HG03378 (cell line): Measurements from ENCODE around the gene SMAD5.

Source experiments
- ATAC-seq: cut with Tn5 transposase; IDR thresholded peaks from one replicate; pipeline ENCODE4 v1.9.1; 2021; ENCODE audit warnings: mild to moderate bottlenecking, moderate library complexity; ENCODE audit not compliant: unreplicated experiment

Gene SMAD5

GRCh38 chr5:136213919-136214493 lies 81.4 kb downstream of the SMAD5 start:
- no peak for ATAC-seq

DNA sequence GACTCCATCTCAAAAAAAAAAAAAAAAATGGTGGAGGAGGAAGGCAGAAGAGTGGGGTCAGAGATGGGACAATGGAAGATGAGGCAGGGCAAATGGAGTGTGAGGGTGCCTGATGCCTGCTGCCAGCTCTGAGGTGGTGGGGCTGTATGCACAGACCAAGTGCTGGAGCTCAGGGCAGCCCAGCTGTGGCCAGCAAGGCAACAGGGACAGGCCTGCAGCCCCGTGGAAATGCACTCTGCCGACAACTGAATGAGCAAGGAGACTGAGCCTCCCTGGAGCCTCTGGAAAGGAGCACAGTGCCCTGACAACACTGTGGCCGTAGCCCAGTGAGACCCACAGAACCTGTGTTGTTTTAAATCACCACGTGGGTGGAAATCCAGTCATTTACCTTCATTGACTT lies 83.2 kb downstream of the SMAD5 start:
- no peak for ATAC-seq

GRCh38 chr5:136216230-136216629 lies 83.6 kb downstream of the SMAD5 start:
- no peak for ATAC-seq

- ATAC-seq: no peak
Observed at GRCh38 chr5:136221340-136221739, 88.7 kb downstream of the SMAD5 start.

DNA sequence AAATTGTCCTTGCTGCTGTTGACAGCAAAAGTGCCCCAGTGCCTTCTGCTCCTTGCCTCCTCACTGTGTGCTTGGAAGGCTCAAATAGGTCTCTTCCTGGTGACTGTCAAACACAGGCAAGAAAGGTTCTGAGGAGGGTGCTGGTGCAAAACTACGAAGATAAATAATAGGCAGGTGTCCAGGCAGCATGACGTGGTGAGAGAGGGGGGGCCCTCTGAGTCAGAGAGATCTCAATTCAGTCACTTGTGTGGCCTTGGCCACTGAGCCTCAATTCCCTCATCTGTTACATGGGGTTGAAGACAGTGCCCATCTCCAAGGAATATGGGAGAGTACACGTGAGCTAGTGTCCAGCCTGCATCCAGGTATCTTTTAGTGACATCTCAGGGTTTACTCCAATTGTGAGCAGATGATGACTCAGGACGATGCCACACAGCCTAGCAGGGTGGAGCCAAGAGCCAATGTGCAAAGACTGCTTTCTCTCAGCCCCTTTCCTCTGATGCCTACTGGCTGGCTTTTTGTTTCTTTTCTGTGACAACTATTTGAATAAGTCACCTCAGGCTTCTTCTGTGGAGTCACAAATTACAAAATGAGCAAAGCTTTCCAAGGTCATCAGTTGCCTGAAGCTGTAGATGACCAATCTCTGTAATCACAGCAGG lies 90.1 kb downstream of the SMAD5 start:
- no peak for ATAC-seq

- ATAC-seq: no peak
Observed at GRCh38 chr5:136225796-136226195, 93.2 kb downstream of the SMAD5 start.

GRCh38 chr5:136226401-136226800 lies 93.8 kb downstream of the SMAD5 start:
- ATAC-seq: no peak

DNA sequence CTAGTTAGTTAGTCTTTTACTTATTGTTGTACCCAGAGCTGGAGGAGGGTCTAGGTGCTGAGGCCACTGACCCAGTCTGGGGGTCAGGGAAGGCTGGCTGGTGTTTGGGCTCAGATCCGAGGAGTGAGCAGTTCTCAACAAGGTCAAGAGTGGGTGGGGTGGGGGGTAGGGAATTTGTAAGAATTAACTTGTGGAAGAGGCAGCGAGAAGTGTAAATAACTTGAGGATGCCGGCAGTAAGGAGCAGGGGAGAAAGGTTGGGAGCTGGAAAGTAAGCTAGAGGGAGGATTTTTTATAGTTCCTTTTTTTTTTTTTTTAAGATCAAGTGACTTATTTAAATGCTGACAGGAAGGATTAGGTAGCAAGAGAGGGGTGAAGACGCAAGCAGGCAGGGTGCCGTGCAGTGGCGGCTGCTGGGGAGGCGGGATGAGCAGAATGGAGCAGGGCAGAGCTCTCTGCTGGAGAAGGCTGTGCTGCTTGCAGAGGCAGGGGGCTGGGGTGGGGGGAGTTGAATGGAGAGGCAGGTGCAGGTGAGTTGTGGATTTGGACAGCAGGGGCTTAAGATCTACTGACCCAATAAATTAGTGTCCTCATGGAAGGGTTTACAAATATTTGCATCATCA lies 95.6 kb downstream of the SMAD5 start:
- ATAC-seq: no peak

DNA sequence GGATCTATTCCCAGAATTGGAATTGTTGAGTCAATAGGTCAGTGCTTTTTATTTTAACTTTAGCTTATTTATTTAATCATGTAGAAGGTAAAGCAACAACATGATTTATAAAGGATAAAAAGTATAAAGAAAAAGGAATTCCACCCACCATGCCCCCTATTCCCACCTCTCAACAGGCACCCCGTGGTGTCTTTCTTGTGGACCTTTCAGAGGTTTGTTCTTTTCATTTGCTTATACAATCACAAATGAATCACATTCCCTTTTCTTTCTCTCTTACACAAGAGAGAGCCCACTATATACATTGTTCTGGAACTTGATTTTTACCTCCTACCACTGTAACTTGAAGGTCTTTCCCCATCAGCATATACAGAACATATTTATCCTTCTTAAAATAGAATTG lies 97.5 kb downstream of the SMAD5 start:
- no peak for ATAC-seq

GRCh38 chr5:136232316-136232715 lies 99.7 kb downstream of the SMAD5 start:
- peak; percentile 73 for ATAC-seq
